WI38 (cell line): Measurements from ENCODE around the gene TMEM198.

ENCODE experiments used
- H3K4me3 ChIP-seq: 2 replicates; pipeline ENCODE4 v1.5.1; 2011; ENCODE audit warnings: low read depth, mild to moderate bottlenecking, control low read depth, low read length
- TF ChIP-seq, protein P1 (sequence below): IDR thresholded peaks from 2 replicates; pipeline ENCODE4 v1.5.1; 2012; ENCODE audit warnings: low read depth, mild to moderate bottlenecking, control low read depth, low read length

TMEM198 gene

GRCh38 chr2:219598308-219599078 is 54.7 kb downstream of the TMEM198 start:
- peak overlapping the region; percentile 69 for H3K4me3 ChIP-seq

More at GRCh38 chr2:219598308-219599078, 54.7 kb downstream of the TMEM198 start:
- TF ChIP-seq, protein P1, sequence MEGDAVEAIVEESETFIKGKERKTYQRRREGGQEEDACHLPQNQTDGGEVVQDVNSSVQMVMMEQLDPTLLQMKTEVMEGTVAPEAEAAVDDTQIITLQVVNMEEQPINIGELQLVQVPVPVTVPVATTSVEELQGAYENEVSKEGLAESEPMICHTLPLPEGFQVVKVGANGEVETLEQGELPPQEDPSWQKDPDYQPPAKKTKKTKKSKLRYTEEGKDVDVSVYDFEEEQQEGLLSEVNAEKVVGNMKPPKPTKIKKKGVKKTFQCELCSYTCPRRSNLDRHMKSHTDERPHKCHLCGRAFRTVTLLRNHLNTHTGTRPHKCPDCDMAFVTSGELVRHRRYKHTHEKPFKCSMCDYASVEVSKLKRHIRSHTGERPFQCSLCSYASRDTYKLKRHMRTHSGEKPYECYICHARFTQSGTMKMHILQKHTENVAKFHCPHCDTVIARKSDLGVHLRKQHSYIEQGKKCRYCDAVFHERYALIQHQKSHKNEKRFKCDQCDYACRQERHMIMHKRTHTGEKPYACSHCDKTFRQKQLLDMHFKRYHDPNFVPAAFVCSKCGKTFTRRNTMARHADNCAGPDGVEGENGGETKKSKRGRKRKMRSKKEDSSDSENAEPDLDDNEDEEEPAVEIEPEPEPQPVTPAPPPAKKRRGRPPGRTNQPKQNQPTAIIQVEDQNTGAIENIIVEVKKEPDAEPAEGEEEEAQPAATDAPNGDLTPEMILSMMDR, result no peak
